Left colon (tissue), 2 donors: ENCODE results near the gene NGRN. TPM values are rescaled to one million over a fixed set of nuclear protein-coding genes. Genes with fewer than 3 reads are reported as not detected.
"Not testable (repeated sequence)": the region's sequence is repeated elsewhere in the genome, so short reads cannot be mapped to it uniquely, and the experiment has no call there.

Source experiments
- ATAC-seq: fragments of 200-7000 bp; cut with Tn5 transposase; one replicate; pipeline ENCODE4 v1.9.1; 2020; ENCODE audit warnings: mild to moderate bottlenecking, moderate library complexity
- DNase-seq, 2 donors: peaks; one replicate each; pipeline ENCODE4 v3.0.0-alpha.2; 2020
- intact Hi-C, 2 donors: fragments of 100-400 bp; cut with DNase I in 1 of 2; cut with micrococcal nuclease in 1 of 2; formaldehyde crosslinking; loops; one replicate each; pipeline versions ENCODE4 v1.11.2 to v1.14.0; 2022; cut with DNase I, micrococcal nuclease
- total RNA-seq, 2 donors: library from RNA; stranded (reverse); fragmentation: NEBNext Ultra II Directional; extraction: Animal tissue kit (Norgen Biotek cat#: 25700); gene quantifications; one replicate each; pipeline ENCODE4 v1.2.1, GENCODE V29; 2021
- donor health status: DM: no; HTN: no; CAD: no.
- donor health status: DM: yes; HTN: yes; CAD: no.

Gene NGRN
- total RNA-seq, 2 donors from 2014 or later = 47.8 to 57.0 TPM

DNA sequence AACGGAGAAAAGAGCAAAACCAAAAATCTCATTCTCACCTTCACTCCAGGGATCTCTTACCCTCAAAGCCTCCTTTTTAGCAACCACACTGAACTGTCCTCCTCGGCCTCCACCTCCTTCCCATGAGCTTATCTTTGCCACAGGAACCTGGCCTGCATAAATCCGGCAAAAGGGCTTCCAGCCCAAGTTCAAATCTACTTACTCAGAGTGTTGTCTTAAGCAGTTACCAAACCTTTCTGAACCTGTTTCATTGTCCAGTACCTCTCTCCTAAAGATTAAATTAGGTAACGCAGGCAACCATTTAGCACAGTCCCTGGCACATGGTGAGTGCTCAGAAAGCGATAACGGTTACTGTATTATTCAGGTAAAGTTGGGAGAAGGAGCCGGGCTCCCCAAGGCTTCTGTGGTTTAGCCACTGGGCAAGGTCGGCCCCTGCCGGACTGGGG, 32.5 kb upstream of the NGRN start:
- intact Hi-C loops = no loop called here
- DNase-seq (no peak), ATAC-seq (no peak)

DNA sequence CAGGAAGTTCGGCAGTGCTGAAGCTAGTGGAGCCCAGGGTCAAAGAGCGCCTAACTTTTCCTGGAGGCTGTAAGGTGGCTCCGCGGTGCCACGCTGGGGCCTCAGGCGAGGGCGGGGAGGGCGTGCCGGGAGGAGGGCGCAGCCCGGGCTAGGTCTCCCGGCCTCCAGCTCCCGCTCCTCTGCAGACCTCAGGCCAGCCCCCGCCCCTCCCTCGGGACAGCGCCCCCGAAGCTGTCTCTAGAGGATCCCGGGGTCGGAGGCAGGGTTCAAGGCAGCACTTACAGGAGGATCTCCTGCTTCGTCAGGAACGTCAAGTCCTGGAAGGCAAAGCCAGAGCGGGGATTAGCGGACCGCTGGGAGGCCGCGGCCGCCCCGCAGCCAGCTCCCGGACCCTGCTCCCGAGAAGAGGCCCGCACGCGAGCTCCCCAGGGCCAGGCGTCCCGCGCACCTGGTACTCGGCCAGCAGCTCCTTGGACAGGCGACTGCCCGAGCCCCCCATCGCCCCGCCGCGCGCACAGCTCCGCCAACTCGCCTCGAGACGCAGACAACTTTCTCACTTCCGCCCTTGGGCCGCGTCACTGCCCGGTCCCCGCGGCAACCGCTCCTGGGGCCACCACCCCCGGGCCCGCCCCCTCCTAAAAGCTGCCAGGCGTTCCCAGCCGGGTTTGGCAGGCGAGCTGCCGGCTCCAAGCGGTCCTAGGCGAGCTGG, 31.9 kb upstream of the NGRN start, which contains the start of gene CIB1:
CIB1 (minus strand) TSS at position 555 of the 709 bp plus-strand sequence; CDS start at position 499, 56 bp downstream.
- ATAC-seq (peak; percentile 79), DNase-seq (peak; percentile 98)
- intact Hi-C loops = no loop called here

DNA sequence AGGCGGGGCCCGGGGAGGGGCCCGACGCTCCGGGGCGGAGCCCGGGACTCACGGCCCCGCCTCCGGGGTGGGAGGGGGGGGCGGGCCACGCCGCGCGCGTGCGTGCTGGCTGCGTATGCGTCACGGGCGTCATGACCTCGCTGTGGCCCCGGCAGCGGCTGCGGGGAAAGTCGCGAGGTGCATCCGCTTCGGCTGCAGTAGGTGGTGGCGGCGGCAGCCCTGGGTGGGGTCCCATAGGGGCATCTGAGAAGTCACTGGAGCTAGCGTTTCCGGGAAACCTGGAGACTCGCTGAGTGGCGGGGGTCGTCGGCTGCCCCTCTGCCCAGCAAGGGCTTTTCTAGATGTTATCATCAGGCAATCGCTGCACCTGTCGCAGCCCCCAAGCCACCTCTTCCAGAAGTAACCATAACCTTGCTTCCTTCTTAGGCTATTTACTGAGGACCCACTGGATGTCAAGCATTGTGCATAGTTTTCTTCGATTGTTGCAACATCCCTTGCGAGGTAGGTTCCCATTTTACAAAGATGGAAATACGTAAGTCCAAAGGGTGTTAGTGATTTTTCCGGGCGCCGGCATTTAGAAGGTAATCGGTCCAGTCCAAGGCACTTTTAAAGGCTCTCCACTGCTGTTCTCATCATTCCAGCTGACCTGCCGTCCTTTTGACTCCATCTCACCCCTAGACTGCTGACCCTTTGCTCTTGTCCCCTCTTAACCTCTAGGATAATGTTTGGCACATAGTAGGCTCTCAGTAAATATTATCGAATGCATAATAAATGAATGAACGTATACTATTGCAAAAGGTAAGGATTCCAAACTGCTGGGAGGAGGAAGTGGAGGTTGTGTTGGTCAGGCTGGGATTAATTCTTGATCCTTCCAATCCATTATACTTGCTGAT, 31.1 kb upstream of the NGRN start, which contains the start of gene GDPGP1:
GDPGP1 (plus strand) TSS at position 114 of the 893 bp plus-strand sequence. CDS start 6,700 bp downstream, outside the sequence.
- ATAC-seq (no peak), DNase-seq (no peak)
- intact Hi-C loops = no loop called here

DNA sequence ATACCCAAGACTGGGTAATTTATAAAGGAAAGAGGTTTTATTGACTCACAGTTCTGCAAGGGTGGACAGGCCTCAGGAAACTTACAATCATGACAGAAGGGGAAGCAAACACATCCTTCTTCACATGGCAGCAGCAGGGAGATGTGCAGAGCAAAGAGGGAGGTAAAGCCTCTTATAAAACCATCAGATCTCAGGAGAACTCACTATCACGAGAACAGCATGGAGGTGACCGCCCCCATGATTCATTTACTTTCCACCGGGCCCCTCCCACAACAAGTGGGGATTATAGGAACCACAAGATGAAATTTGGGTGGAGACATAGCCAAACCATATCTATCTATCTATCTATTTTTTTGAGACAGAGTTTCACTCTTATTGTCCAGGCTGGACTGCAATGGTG, 26.1 kb upstream of the NGRN start:
- DNase-seq = no peak
- intact Hi-C loops = no loop called here
- ATAC-seq = no peak

DNA sequence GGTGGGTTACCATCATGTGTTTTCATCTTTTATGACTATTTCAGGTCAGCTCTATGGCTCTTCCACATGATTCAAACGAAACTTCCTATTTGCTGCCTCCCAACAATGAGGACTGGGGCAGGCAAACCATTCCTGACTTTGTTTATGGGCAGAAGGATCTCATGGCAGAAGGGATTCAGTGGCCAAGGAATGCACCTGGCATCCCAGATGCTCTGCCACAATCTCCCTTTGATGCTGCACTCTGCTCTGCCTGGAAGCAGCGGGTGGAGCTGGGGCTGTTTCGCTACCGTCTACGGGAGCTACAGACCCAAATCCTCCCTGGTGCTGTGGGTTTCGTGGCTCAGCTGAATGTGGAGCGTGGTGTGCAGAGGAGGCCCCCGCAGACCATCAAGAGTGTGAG, 24.6 kb upstream of the NGRN start:
- intact Hi-C loops = no loop called here
- ATAC-seq = no peak
- DNase-seq = no peak

DNA sequence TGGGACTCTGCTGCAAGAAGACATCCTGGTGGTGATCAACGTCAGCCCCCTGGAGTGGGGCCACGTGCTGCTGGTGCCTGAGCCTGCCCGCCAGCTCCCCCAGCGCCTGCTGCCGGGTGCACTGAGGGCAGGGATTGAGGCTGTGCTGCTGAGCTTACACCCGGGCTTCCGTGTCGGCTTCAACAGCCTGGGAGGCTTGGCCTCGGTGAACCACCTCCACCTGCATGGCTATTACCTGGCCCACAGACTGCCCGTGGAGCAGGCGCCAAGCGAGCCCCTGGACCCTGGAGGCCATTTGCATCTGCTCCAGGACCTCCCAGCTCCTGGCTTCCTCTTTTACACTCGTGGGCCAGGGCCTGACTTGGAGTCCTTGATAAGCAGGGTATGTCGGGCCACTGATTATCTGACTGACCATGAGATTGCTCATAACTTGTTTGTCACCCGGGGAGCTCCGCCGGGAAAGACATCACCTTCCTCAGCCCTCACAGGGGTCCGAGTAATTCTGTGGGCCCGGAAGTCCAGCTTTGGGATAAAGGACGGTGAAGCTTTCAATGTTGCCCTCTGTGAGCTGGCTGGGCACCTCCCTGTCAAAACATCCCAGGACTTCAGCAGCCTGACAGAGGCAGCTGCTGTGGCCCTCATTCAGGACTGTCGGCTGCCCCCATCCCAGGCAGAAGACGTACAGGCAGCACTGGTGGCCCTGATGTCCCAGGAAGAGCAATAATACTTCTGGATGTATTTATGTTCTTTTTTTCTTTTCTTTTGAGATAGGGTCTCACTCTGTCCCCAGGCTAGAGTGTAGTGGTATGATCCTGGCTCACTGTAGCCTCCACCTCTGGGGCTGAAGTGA, 23.9 kb upstream of the NGRN start:
- intact Hi-C loops = no loop called here
- DNase-seq = no peak
- peak; percentile 15 for ATAC-seq

DNA sequence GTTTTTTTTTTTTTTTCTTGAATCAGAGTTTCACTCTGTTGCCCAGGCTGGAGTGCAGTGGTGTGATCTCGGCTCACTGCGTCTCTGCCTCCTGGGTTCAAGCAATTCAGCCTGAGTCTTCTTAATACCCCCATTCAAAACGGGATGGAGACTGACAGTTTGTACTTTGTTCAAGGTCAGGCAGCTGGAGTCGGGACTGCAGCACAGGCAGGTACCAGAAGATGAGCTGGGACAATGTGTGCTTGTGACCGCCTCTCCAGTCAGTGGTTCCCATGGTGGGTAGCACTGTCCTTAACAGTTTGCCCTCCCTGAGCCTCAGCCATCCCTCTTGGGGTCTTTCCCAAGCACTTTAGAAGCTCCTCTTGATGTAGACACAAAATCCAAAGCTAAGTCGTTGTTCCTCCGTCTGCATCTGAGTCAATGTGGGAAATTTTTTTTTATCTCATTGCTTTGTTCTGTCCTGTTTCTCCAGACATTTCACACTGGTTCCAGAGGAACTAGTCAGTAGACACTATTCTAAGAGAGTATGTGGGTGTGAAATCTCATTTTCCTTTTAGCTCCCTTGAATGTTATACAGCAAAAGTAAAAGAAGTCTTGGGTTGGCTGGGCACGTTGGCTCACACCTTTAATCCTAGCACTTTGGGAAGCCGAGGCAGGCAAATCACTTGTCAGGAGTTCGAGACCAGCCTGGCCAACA, 21.4 kb upstream of the NGRN start:
- ATAC-seq = no peak
- intact Hi-C loops = no loop called here
- no peak for DNase-seq

DNA sequence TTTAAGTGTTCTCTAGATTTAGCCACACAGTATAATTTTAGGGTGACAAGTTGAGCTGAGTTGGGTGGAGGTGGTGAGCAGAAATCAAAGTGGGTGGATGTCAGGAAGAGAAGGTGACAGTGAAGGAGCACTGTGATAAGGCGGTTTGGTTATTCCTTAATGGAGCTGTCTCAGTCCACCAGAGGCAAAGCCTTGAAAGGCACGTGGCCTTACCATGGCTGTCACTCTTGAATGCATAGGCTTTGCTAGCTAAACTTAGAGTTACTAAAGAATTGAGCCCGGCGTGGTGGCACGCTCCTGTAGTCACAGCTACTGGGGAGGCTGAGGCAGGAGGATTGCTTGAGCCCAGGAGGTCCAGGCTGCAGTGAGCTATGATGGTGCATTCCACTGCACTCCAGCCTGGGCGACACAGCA, 16.7 kb upstream of the NGRN start:
- ATAC-seq (peak; percentile 2), DNase-seq (peak in 1 of 2 donors; percentile 20)
- intact Hi-C loops = no loop called here

DNA sequence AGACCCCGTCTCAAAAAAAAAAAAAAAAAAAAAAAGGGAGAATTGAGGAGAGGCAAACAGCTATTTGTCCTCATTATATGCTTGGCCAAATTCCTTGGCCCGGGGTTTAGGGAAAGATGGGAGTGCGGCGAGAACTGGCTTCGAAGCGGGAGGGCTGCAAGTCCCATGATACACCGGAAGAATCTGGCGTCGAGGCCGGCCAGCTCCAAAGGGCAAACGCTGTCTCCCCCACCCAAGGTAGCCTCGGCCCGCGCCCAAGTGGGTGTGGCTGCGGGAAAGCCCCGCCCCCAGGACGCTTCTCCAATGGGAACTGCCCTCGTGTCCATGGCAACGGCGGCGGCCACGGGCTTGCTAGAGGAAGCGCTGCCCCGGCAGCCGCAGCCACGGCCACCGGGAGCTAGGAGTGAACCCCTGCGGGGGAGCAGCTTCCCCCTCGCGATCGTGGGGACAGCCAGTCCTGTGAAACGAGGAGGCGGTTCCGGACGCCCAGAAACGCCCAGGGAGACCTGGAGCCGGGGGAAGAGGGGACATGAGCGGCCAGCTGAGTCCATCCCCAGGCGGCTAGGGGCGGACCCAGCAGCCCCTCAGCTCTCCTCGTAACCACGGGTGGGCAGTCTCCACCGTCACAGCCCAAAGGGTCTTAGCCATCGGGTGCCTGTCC, 16.1 kb upstream of the NGRN start, which contains the start of gene TTLL13:
TTLL13 (plus strand) TSS at position 354 of the 661 bp plus-strand sequence. CDS start 1,075 bp downstream, outside the sequence.
- intact Hi-C loops = no loop called here
- DNase-seq = peak; percentile 97 to 99
- ATAC-seq = peak; percentile 93

DNA sequence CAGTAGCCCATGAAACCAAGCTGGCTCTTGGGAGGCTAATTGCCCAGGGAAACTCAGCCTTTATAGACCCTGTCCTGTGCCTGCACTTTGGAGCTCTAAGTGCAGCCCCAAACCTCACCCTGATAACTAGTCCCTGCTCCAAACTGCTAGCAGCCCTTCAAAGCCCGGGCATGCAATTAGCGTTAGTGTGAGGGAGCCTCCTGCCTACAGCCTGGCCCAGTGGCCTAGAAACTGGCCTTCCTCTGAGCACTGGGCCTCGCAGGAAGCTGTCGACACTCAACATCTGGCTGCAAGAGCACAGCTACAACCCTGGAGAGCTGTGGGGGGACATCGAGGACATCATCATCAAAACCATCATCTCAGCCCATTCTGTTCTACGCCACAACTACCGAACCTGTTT, 7.7 kb upstream of the NGRN start:
- ATAC-seq (no peak), DNase-seq (no peak)
- intact Hi-C loops = no loop called here

DNA sequence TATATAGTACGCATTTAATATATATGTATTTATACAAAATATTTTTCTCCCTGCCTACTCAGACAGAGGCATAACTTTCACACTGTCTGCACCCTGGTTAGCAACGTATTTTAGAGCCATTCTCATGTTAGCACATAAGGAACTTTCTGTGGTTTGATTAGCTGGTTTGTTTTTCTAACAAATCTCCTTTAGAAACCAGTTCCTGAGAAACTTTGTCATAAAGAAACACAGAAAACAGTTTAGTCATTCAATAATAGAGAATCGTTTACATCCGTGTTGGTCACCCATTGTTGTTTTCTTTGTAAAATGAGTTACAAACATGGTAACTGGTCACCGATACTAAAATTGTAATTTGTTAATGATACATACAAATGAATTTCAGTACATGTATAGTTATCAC, 5.9 kb upstream of the NGRN start:
- DNase-seq (no peak), ATAC-seq (no peak)
- intact Hi-C loops = no loop called here

DNA sequence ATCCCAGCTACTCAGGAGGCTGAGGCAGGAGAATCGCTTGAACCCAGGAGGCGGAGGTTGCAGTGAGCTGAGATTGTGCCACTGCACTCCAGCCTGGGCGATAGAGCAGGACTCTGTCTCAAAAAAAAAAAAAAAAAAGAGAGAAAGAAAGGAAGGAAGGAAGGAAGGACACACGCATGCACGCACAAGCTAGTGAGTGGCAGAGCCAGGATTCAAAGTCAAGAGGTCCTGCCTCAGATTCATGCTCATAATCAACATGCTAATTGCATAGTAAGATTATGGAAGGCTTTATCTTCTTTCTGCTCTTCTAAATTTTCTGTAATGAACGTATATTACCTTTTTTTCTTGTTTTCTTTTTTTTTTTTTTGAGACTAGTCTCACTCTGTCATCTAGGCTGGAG, 4.7 kb upstream of the NGRN start:
- intact Hi-C loops, DNase-seq, ATAC-seq: not testable (repeated sequence)

DNA sequence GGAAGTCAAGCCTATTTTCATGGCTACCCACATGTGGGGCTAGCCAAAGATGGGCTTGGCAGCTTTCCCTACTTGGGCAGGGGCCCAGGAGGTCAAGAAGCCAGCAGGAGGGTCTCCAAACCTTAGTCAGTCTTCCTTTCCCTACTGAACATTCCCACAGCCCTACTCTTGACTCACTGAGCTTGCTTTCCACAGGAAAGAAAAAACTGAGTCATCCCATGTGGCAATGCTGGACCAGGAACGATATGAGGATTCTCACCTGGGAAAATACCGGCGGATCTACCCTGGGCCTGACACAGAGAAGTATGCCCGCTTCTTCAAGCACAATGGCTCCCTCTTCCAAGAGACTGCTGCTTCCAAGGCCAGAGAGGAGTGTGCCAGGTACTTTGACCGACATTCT, 3.7 kb upstream of the NGRN start:
- ATAC-seq (no peak), DNase-seq (no peak)
- intact Hi-C loops = no loop called here

DNA sequence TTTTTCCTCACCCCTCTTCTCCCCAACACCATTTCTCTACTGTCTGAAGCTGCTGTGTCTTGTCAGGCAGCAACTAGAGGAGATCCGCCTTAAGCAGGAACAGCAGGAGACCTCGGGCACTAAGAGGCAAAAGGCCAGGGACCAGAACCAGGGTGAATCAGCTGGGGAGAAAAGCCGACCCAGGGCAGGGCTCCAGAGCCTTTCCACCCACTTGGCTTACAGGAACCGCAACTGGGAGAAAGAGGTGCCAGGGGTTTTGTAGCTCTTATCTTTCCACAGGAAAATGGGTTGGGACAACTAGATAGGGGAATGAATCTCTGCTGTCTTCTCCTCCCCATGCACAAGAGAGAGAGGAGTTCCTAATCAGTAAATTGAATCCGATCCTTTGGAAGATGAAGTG, 3.0 kb upstream of the NGRN start:
- DNase-seq (no peak), ATAC-seq (no peak)

DNA sequence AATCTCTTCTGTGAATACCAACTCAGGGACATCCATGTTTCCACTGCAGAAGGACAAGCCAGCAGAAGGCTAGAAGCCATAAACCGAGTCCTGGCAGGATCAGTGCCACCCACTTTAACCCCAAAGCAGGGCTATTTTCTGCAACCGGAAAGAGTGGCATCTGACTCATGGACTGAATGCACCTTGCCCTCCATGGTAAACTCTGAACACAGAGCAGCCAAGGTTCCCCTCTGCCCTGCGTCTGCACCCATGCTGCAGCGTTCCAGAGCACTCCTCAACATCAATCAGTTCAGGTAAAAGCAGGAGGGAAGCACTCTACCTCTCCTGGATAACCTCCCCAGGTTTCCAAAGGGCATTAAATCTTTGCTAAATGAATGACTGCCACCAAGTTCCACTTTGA, 801 bp upstream of the NGRN start:
- peak; percentile 60 to 78 for DNase-seq
- intact Hi-C loops = no loop called here
- peak; percentile 75 for ATAC-seq

More for the DNA sequence above, 3.0 kb upstream of the NGRN start:
- intact Hi-C loops = no loop called here

DNA sequence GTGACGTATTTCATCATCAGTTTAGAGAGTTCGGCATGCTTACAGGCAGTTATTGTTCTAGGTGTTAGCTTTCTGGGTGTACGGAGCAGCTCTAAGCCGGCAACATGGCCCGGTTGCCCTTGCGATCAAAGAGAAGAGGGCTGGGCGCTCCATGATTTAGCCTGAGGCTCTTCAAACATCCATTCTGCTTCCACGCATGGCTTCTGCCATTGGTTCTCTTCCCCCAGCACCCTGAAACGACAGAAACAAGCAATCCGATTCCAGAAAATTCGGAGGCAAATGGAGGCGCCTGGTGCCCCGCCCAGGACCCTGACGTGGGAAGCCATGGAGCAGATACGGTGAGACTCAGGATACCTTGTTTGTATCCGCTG, 574 bp downstream of the NGRN start:
- peak; percentile 6 for ATAC-seq
- DNase-seq = peak in 1 of 2 donors; percentile 53
- intact Hi-C loops = no loop called here

DNA sequence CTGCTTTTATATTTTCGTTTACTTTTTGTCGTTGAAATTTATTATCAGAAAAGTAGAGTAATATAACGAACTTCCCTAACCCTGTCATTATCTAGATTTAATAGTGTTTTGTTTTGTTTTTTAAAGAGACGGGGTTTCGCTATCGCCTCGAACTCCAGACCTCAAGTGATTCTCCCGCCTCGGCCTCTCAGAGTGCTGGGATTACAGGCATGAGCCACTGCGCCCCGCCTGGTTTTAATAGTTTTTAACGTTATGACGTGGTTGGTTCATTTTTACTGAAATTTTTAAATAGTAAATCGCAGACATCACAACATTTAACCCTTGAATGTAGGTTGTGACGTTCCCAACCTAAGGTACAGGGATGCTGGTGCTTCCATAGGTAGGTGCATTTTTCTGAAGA, 1.0 kb downstream of the NGRN start:
- DNase-seq (peak in 1 of 2 donors; percentile 58), ATAC-seq (no peak)

DNA sequence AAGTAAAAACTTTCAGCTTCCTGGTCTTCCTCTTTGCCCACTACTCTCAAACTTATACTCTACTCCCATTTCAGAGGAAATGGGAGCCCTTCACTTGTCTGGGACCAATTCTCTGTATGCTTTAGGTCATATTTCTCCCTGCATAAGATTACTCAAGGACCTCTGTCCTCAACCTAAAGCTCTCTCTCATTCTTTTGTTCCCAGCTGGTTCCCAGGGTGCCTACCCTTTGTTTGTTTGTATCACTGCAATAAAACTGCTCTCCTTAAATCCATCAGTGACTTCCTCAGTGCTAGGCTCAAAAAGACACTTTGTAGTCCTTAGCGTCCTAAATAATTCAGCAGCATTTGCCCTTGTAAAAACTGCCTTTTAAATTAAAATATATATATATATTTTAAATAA, 2.9 kb downstream of the NGRN start:
- ATAC-seq = peak; percentile 21
- DNase-seq = no peak
- intact Hi-C loops = no loop called here

More for the DNA sequence above, 1.0 kb downstream of the NGRN start:
- intact Hi-C loops = no loop called here
